NCI-H2081 treated with DMSO at 0.1 percent for 48 hours (cell line): Measurements from ENCODE around the gene FMNL2.

Source experiments
- DNase-seq: peaks from one replicate; lab custom pipeline; 2025; lab: John Stamatoyannopoulos, UW

FMNL2 gene

DNA sequence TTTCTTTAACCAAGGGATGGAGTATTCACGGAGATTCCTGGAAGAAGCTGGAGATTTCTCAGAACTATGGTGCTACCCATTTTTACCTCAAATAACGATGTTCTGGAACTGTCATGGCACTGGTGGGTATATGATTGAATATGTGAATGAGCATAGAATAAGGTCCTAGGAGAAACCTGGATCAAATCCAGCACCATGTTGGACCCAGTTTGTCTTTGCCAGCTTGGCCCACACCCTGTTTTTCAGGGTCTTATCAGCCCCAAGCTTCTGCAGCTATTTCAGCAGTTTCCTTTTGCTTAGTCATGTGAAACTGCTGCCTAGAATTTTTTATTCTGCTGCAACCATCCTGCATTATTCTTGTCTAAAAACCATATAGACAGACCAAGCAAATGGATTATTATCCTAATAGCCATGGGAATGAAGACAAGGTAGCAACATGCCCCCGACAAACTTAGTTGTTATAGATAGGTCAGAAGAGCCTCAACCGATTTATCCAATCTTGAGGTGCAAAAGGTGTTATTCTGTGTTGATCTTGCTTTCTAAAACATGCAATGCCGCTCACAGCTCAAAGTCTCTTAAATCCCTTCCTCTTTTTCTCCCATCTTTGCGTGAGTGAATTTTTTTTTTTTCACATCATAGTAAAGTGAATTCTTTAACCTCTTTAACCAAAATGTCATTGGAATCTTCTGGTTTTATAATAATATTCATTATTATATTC, 248.7 kb downstream of the FMNL2 start:
- no peak for DNase-seq

DNA sequence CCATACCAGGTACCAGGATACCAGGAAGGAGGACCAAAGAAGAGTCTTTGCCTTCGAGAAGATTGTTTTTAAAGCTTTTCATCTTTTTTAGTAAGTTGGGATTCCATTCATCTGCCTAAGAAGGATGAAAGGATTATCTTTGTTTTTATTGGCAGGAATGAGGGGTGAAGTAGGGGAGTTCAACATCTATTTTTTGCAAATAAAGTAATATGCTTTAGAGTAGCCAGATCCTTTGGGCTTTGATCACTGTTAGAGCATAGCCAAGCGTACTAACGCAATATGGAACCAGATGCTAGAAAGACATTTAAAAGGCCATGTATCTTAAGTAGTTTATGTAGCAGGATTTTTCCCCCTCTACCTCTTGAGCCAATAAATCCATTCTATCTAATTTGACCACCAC, 249.3 kb downstream of the FMNL2 start:
- no peak for DNase-seq

DNA sequence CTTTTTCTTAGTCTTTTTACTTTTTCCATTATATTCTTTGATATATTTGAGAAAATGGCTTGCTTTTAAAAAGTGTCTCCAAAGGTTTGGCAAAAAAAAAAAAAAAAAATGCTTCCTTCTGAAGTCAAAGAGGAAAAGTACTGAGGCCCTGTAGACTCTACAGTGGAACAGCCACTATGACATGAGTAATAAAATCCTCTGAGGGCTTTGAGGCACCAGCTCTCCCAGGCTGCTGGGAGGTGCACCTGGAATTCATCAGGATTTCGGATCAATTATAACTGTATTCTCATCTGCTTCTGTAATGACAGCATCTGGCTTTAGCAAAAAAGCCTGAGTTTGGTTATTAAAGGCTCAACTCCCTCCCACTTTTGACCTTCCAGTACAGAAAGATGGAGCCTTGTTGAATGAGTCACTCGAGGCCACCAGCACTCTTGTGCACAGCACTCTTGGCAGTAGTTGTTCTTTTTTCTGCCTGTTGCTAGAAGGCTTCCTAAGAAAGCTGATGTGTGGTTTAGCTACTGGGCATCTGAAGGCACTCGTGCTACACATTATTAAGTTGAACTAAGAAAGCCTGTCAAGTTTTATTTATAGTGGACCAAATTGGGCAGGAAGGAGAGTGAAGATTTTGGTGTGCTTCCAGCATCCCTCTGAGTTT, 251.0 kb downstream of the FMNL2 start:
- no peak for DNase-seq

DNA sequence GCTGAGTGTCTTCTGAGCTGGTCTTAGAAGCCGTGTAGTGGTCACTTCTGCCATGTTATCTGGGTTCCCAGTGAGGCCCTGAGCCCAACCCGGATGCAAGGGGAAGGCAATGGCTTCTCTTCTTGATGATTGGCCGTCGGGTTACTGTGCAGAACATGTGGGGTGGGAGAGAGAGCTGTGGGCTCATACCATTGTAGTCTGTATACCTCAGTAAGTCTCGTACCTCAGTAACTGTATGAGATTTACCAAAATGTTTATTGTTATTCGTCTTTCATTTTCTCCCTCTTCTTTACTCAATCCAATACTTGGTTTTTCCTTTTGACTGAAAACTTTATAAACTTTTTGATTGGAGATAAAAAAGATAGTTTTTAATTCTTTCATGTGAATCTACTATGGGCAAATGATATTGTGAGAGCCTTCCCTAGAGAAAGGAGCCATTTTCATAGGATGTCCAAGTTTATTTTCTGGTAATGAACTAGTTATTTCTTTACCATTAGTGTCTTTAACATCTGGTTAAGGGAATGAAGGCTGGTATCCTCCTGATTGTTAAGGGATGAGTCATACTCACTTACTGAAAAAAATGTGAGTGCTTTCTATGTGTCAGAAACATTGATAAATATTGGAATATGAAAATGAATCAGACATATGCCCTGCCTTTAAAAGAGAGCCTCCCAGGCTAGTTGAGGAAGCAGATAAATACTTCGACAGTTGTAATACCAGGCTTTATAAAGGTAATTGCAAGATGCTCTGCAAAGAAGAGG, 252.4 kb downstream of the FMNL2 start:
- DNase-seq = no peak

DNA sequence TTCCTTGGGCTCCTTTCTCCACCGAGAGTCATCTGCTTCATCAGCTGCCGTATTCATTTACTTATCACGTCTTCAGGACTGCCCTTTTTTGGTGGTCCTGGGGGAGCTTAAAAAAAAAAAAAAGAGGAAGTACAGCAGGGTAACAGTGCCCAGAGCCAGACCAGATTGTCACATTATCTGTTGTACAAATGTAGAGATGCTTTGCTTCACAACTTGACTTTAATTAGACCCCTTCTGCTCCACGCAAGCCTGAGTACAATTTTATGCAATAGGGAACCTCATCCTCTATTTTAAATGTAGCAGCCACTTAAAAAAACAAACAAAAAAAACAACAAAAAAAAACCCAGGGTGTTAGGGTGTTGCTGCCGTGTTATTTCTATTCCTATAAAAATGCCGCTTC, 254.0 kb downstream of the FMNL2 start:
- no peak for DNase-seq

DNA sequence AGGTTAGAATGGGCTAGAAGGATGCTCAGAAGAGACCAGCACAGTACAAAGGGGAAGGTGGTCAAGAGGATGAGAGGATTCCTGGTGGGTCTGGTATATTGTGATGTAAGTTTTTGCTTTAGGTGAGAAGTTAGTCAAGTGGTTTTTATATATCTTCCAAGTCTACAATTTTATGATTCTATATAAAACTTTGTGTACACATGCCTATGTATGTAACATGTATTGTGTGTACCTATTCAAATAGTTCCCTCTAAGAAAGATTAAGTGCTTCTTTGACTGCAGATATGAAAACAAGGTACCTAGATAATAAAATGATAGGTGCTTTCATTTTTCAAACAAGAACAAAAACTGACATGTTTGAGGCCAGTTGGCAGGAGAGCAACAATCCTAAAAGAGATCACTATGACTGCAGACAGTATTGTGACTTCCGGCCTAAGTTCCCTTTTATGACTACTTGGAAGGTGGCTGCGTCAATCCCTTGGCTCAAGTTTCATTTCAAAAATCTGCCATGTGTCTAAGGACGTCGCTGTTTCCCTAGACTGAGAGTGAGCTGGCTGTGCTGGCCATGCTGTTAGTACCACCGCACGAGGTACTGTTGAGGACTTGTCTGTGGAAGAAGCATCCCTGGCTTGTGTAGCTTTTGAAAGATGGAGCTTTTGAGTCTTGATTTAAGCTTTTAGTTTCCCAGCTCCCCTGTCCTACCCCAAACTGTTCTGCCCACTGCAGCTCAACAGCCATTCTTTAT, 259.2 kb downstream of the FMNL2 start:
- no peak for DNase-seq

DNA sequence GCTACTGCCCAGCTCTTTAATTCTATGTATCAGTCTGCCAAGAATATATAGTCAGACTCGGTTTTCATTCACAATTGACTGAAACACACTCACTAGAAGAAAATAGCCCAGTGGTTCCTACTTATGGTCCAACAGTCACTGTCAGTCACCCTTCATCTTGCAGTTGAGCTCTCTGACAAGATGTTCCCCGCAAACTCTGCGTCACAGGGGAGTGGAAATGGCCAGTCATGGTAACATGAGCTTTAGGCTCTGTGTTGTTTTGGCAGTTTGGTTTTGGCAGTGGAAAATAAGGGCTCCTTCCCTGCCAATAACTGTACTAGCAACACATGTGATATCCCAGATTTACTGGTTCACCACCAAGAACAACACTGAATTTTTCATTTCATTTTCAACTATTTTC, 259.8 kb downstream of the FMNL2 start:
- DNase-seq = no peak

DNA sequence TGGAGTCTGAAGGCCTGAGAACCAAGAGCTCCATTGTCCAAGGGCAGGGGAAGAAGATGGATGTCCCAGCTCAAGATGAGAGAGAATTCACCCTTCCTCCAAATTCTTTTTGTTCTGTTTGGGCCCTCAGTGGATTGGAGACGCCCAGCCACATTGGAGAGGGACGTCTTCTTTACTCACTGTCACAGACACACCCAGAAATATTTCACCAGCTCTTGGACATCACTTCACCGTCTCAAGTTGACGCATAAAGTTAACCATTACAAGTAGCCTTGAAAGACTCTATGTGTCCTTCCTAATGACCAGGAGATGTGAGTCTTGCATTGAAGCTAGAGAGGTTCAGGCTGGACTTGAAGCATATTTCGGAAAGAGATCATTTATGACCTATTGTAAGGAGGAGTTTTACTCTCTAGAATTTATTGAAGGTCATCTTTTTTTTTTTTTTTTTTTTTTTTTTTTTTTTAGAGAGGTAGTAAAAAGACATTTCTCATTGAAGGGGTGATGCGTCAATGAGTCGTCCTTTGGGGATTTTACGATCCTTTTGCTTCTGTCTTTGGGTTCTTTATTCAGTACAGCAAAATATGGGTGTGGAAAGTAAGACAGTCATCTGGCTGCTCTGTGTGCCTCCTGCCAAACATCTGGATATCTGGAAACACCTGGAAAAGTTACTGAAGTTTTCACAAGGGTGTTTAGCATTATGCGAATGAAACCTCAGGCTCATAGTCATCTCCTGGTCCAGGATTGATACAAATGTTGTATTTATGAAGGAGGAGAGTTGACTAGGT, 264.2 kb downstream of the FMNL2 start:
- DNase-seq = no peak

DNA sequence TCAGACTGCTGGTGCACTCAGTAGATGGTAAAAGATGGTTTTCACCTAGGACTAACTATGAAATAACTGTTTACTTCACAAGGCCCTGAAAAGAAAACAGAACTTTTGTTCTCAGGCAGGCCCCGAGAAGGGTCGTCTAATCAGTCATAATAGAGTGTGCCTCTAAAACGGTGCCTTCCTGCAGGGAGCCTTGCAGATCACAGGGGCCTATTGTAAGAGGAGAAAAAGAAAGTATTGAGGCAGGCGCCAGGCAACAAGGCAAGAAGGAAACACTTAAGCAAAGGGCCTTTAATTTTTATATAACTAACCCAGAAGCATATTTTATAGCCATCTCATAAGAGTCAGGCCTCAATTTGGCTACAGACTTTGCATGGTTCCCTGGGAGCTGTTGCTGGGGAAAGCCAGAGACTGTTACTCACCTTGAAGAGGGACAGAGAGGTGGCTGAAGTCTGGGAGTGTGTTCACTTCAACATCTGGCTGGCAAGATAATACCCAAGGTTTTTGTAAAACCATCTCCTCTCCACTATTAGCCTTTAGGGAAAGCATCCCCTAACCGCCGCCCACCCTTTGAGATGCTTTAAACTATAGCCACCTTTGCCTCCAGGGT, 265.2 kb downstream of the FMNL2 start:
- DNase-seq = no peak

DNA sequence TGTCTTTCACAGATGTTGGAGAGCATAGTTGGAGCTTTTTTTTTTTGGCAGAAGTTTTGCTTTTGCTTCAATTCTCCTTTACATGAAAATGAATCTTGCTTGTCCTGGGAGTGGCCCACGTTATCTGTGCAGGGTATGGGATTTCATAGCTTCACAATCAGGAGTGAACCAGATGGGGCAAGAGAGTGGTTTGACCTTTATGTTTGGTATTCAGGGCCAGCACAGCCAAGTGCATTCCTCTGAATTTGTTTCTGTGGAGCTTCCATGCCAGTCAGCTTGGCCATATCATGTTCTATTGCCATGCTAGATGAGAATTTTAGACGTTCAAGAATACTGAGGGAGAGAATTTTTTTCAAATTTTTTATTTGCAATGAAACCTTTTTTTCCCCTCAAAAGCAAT, 265.7 kb downstream of the FMNL2 start:
- no peak for DNase-seq

DNA sequence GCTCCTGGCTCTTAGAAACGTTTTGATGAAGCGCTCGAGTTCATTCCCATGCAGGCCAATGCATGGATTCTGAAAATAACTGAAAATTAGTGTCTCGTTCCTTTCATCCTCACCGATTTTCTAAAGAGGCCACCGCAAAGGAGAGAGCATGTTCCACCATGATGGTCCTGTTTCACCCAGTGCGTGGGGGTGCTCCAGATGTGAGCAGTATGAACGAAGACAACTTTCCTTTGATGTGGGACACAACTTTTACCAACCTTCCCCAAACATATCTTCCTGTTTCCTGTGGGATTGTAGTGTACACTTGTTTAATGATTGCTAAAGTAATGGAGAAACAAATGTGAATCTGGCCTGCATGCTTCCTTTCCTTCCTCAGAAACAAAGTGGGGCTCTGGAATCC, 267.8 kb downstream of the FMNL2 start:
- DNase-seq = no peak

DNA sequence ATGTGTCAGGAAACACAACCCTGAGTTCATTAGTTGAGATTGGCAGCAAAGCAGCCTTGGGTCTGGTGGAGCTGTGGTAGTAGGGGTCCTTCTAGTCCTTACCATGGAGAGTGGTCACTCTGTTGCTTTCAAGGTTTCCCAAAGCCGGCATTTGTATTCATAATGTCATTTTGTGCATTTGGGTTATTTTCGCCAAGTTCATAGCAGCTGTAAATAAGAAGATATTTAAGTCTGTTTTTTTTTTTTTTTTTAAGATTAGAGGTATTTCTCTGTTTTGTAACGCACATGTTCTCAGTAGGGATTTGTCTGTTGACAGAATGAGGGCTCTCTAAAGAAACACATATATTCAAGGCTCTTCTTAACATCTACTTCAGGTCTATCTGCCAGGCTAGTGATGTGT, 268.2 kb downstream of the FMNL2 start:
- no peak for DNase-seq

DNA sequence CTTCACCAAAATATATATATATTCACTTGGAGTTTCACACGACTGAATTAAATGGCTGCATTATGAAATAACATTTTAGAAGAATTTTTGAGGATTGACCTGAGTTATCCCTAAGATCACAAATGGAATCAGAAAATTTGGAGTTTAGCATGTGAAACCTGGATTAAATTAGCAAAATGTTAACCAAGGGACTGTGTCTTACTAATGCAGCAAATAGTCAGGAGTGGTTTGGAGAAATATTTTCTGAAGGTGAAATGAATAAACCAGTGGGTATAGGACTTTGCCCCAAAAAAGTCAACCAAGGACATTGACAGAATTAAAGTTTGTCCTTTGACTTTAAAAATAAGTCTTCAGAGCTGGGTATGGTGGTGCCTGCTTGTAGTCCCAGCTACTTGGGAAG, 271.1 kb downstream of the FMNL2 start:
- no peak for DNase-seq

DNA sequence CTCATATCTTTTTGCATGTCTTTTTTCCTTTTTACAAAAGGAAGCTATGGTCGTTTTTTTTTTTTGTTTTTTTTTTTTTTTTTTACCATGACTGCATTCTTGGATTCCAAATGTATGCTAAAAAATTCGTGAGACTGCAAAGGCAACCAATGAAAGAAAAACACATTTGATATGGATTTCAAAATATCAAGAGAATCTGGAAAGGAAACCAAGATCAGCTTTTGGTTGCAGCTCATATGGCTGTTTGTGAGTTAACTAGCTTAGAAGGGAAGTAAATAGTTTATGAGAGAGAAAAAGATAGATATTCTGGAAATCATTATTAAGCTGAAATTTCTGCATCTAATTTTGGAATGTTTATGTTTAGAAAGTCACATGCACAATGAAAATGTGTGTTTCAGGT, 272.0 kb downstream of the FMNL2 start:
- DNase-seq = no peak

DNA sequence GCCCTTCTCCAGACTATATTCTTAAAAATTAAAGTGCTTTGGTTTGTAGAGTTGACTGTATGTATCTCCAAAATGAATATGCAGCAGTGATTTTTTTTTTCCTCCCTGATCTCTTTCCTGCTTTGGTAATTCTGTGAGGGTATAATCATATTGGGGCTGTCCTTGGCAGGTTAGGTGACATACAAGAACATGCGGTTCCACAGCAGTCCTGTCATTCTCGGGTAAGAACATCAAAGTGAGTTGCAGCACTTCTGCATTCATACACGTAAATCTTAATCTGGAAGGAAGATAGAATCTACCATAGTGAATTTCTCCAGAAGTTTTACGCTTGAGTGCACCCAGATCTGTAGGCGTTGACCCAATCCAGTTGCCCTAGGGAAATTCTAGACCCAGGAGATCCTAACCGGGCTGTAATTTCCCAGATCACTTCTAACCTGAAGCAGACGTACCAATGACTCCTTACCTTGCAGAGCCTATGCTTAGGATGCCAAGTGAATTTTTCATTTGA, 272.9 kb downstream of the FMNL2 start:
- DNase-seq = no peak

DNA sequence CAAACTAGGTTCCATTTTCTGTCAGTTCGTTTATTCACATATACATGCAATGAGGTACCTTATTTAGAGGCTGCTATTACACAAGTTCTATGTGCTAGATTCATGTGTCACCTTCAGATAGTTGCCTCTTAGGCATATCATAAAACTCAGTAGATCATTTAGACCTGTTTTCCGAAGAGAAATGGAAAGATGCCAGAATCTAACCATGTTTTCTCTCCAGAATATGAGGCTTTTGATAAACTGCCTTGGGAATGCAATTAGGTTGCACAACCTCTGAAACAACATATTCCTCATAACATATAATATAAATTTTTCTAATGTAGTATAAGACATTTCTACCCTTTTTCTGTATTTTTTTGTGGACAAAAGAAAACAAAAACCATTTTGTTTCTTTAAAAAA, 274.2 kb downstream of the FMNL2 start:
- DNase-seq = no peak

DNA sequence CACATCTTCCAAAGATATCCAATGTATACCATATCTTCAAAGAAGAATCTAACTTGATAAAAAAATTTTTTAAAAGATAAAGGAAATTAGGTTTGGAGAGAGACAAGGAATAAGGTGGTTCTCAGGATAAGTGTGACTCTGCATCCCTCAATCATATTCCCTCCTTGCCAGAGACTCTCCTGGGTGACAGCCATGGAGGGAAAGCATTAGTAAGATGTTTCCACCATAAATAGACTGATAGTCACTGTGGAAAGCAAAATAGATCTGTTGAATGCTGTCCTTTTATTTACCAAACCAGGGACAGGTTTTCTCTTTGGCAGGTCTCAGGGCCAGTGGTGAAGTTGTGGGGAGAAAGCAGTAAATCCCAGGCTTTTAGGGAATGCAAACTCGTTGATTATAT, 274.7 kb downstream of the FMNL2 start:
- no peak for DNase-seq

DNA sequence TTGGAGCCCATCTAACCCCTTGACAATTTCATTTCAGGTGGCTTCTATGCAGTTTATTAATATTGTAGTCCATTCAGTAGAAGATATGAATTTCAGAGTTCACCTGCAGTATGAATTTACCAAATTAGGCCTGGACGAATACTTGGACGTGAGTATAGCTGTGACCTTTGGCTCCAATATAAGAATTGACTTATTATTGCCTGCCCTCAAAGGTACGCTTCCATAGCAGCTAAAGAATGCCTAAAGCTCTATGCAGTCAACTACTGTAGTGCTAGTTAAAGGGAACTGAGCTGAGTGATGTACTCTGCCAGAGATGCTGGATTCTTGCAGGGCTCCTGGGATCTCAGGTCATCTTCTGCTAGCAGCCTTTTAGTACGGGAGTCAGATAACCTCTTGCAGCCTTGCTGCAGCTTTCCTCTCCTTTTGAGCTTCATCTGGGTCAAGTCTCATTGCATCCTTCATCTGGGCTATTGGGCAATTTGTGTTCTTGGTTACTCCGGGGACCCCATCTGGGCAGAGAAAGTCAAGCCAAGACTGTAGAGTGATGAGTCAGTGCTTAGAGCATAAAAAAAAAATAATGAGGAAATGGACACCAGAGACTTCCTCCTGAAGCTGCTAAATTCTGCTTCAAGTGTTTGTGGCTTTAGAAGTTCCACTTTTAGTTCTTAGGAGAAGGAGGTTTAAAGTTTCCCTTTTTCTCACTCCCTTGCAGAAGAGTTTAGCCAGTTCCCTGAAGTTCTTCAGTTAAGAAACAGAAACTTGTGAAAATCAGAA, 276.7 kb downstream of the FMNL2 start:
- no peak for DNase-seq

DNA sequence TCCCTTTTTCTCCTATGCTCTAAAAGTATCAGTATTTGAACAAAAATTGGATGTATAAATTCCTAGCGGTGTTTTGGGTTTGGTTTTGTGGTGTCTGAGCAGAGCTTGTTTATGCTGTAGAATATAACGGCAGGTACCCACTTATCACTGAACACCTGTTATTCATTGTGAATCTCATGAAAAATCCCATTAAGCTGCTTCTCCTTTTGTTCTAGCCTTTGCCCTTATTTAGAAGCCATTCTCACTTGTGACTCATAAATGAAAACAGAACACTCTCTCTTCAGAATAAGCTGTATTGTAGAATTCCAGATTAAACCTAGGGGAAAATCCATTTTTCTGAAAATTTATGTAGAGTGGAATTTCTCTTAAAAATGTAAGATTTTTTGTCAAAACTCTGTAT, 278.3 kb downstream of the FMNL2 start:
- DNase-seq = no peak

DNA sequence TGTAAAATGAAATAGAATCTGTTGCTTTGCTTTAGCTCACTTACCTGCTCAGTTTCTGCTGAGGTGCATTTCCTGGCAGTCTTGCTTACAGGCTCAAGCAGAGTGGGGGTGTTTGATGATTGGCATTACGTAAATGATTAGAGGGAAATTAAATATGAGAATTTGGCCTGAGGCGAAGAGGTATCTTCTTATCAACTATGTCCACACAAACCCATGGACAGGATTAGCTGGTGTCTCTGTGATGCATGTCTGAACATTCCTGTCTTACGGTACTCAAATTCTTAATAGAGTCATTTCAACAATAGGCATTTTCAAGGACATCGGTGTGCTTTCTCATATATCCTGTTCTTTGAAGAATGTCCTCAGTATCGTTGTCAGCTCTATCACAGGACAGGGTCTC, 280.2 kb downstream of the FMNL2 start:
- DNase-seq = no peak
